PFSK-1 (cell line): Measurements from ENCODE around the gene MED6. TPM values are rescaled to one million over a fixed set of nuclear protein-coding genes. Genes with fewer than 3 reads are reported as not detected.
A peak's percentile ranks its signal among the peaks of the same experiment; 100 is the strongest.

Experiments used
- FOXP2 ChIP-seq: optimal IDR thresholded peaks from 2 replicates; pipeline ENCODE3; 2011; ENCODE audit warnings: borderline replicate concordance, control low read depth, inconsistent platforms; ENCODE audit not compliant: insufficient read depth; ENCODE audit errors: extremely low read length, extremely low read depth
- POLR2AphosphoS5 ChIP-seq: IDR thresholded peaks from 2 replicates; pipeline ENCODE4 v1.6.1; 2012; ENCODE audit warnings: low read depth, mild to moderate bottlenecking, control low read depth, low read length, moderate library complexity
- SIN3A ChIP-seq: IDR thresholded peaks from 2 replicates; pipeline ENCODE4 v1.6.1; 2012; ENCODE audit warnings: mild to moderate bottlenecking, low read length, moderate library complexity, borderline replicate concordance; ENCODE audit not compliant: insufficient read depth
- TAF1 ChIP-seq: IDR thresholded peaks from 2 replicates; pipeline ENCODE4 v1.6.1; 2012; ENCODE audit warnings: low read length, control low read depth, borderline replicate concordance; ENCODE audit not compliant: insufficient read depth
- polyA plus RNA-seq: library from polyadenylated mRNA; unstranded; fragments of >200 nt; gene quantifications from one replicate; pipeline ENCODE4 v1.2.1, GENCODE V29; 2012; ENCODE audit warnings: low read depth, missing spikeins; ENCODE audit not compliant: insufficient read length
- TF ChIP-seq, protein P1 (sequence below), 2 experiments: IDR thresholded peaks; 2 replicates each; pipeline versions ENCODE4 v1.6.1 to v1.8.0; 2011 to 2012; ENCODE audit warnings: low read depth in 2 of 2, low read length in 2 of 2, control low read depth in 1 of 2, inconsistent platforms in 1 of 2, mild to moderate bottlenecking in 1 of 2, moderate library complexity in 1 of 2; ENCODE audit not compliant: insufficient read depth in 1 of 2

MED6 gene, protein sequence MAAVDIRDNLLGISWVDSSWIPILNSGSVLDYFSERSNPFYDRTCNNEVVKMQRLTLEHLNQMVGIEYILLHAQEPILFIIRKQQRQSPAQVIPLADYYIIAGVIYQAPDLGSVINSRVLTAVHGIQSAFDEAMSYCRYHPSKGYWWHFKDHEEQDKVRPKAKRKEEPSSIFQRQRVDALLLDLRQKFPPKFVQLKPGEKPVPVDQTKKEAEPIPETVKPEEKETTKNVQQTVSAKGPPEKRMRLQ
- 8.6 TPM for polyA plus RNA-seq

DNA sequence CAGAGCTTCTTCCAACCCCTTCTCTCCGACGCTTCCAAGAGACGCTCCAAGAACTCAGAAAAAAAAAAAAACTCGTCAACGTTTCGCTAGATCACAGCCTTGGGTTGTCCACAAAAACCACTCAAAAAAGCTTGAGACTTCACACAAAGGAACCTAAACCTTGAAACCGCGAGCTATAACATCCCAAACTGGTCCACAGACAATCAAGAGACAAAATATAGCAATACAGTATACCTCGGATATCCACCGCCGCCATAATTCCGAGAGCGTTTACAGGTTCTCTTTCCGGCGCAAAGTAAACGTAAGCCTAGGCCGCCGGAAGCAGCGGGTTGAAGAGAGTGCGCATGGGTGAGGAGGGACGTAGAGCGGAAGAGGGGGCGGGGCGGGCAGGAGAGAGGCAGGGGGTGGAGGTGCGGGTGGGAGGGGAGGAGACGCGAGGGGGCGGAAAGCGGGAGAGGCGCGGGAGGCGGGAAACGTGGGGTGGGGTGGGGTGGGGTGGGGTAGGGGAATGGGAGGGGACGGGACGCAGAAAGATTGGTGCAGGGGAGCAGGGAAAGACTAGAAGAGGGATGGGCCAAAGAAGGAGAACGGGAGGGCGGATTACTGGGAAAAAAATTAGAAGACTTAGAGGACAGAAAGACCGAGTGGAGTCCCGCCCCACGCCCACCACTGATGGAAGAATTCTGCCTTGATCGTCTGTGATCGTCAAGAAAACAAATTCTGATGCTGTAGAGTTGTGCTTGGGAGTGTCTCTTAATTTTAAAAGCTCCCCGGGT is at the start of gene MED6:
Gene MED6, minus strand, starts transcription at position 274 of the 776 bp plus-strand sequence. Its CDS starts 18 bp downstream, at position 256.
- TF ChIP-seq TAF1: peak; percentile 66; the same call in 1 of the 2 replicates
- no peak for TF ChIP-seq SIN3A
- TF ChIP-seq, protein P1, sequence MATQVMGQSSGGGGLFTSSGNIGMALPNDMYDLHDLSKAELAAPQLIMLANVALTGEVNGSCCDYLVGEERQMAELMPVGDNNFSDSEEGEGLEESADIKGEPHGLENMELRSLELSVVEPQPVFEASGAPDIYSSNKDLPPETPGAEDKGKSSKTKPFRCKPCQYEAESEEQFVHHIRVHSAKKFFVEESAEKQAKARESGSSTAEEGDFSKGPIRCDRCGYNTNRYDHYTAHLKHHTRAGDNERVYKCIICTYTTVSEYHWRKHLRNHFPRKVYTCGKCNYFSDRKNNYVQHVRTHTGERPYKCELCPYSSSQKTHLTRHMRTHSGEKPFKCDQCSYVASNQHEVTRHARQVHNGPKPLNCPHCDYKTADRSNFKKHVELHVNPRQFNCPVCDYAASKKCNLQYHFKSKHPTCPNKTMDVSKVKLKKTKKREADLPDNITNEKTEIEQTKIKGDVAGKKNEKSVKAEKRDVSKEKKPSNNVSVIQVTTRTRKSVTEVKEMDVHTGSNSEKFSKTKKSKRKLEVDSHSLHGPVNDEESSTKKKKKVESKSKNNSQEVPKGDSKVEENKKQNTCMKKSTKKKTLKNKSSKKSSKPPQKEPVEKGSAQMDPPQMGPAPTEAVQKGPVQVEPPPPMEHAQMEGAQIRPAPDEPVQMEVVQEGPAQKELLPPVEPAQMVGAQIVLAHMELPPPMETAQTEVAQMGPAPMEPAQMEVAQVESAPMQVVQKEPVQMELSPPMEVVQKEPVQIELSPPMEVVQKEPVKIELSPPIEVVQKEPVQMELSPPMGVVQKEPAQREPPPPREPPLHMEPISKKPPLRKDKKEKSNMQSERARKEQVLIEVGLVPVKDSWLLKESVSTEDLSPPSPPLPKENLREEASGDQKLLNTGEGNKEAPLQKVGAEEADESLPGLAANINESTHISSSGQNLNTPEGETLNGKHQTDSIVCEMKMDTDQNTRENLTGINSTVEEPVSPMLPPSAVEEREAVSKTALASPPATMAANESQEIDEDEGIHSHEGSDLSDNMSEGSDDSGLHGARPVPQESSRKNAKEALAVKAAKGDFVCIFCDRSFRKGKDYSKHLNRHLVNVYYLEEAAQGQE (IDR thresholded peaks at IDR 0.05; ENCODE audit: insufficient read depth in 1 of 2, low read depth in 2 of 2, low read length in 2 of 2): 0 out of 4 replicates have a peak, but pooled peaks of 1 of the 2 experiments have one; percentile 18
- TF ChIP-seq POLR2AphosphoS5: peak; percentile 64
- TF ChIP-seq FOXP2: no peak

DNA sequence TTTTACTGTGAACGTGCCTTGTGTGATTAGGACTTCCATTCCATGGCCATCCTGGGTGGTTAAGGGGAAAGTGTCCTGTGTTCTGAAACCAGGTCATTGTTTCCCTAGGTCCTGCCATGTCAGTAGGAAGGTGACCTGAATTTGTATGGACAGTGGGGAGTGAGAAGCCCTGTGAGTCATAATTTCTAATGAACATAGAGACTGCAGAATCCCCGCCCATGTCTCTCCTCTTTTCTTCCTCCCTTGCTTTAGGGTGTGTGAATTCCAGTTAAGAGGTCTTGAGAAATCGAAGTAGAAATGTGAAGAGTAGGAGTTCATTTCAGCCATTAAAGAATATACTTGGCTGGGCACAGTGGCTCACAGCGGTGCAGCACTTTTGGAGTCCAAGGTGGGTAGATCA is 49.3 kb upstream of the MED6 start:
- TF ChIP-seq, protein P1 (IDR thresholded peaks at IDR 0.05; ENCODE audit: insufficient read depth in 1 of 2, low read depth in 2 of 2, low read length in 2 of 2): no peak
- no peak for TF ChIP-seq POLR2AphosphoS5
- TF ChIP-seq FOXP2: no peak

DNA sequence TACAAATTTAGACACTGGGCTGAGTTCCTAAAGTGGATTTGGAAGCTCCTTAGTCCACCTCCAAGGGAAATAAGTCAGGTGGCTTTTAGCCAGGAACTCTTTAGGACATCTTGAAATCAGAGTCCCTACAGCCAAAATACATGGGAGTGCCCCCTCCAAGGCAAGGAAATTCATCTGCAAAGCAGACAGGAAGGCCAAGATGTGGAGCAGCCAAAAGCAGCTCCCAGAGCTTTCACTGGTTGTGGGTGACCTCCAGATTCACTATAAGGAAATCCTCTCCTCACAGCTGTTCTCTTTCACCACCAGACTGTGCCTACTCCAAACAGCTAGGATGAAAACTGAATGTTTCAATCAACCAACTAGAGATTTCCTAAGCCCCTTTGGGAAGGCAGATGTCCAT is 47.9 kb upstream of the MED6 start:
- TF ChIP-seq FOXP2 (no peak), SIN3A (no peak), POLR2AphosphoS5 (no peak), TAF1 (no peak)
- TF ChIP-seq, protein P1 (IDR thresholded peaks at IDR 0.05; ENCODE audit: insufficient read depth in 1 of 2, low read depth in 2 of 2, low read length in 2 of 2): no peak

DNA sequence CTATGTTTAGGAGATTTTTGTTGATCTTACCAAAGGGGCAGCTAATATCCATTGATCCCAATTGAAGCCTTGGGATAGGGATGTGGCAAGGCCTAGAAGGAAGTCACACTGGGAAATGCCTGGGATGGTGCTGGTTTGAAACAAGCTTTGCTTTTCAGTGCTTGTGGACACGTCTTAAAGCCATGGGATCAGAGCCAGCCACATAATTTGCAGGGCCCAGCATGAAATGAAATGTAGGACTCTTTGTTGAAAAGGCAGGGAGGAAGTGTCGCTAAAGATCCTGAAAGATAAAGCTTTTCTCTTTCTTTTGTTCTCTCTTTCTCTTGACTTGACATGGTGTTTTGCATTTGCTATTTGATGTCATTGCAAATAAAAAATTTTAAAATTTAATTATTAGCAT is 46.2 kb upstream of the MED6 start:
- TF ChIP-seq TAF1 (no peak), SIN3A (no peak), FOXP2 (no peak), POLR2AphosphoS5 (no peak)
- TF ChIP-seq, protein P1 (IDR thresholded peaks at IDR 0.05; ENCODE audit: insufficient read depth in 1 of 2, low read depth in 2 of 2, low read length in 2 of 2): no peak
